Measurements from ENCODE around the gene RTTN.
A peak's percentile ranks its signal among the peaks of the same experiment; 100 is the strongest.

RTTN gene

GRCh38 chr18:70024093-70024492, 181.4 kb downstream of the RTTN start:
- peak; percentile 59 for DNase-seq

GRCh38 chr18:70022636-70023035, 182.9 kb downstream of the RTTN start:
- DNase-seq, result no peak

- no peak for DNase-seq
These were observed 184.0 kb downstream of the RTTN start for GRCh38 chr18:70021498-70021897.

- DNase-seq, result no peak
These were observed 184.4 kb downstream of the RTTN start for GRCh38 chr18:70021043-70021442.

GRCh38 chr18:70019991-70020390, 185.5 kb downstream of the RTTN start:
- no peak for DNase-seq

- DNase-seq, result no peak
These were observed 186.4 kb downstream of the RTTN start for GRCh38 chr18:70019136-70019535.

GRCh38 chr18:70015127-70015526, 190.4 kb downstream of the RTTN start:
- no peak for DNase-seq

GRCh38 chr18:70005580-70005979, 199.9 kb downstream of the RTTN start:
- DNase-seq, result no peak

GRCh38 chr18:70004696-70005095, 200.8 kb downstream of the RTTN start:
- DNase-seq, result no peak

- no peak for DNase-seq
These were observed 205.8 kb downstream of the RTTN start for GRCh38 chr18:69999656-70000055.

GRCh38 chr18:69998523-69998987, 206.9 kb downstream of the RTTN start:
- no peak for DNase-seq

GRCh38 chr18:69996951-69997798, 208.3 kb downstream of the RTTN start:
- DNase-seq, result no peak

- no peak for DNase-seq
These were observed 209.1 kb downstream of the RTTN start for GRCh38 chr18:69996417-69996816.

- DNase-seq, result no peak
These were observed 209.7 kb downstream of the RTTN start for GRCh38 chr18:69995774-69996173.

- no peak for DNase-seq
These were observed 212.7 kb downstream of the RTTN start for GRCh38 chr18:69992776-69993175.

GRCh38 chr18:69987870-69988269, 217.6 kb downstream of the RTTN start:
- DNase-seq, result no peak

GRCh38 chr18:69985239-69985638, 220.2 kb downstream of the RTTN start:
- DNase-seq, result no peak

GRCh38 chr18:69982417-69982816, 223.1 kb downstream of the RTTN start:
- no peak for DNase-seq

- DNase-seq, result peak; percentile 22
These were observed 223.5 kb downstream of the RTTN start for GRCh38 chr18:69981948-69982347.

- DNase-seq, result no peak
These were observed 224.3 kb downstream of the RTTN start for GRCh38 chr18:69980982-69981804.

- DNase-seq, result peak; percentile 57
These were observed 225.0 kb downstream of the RTTN start for GRCh38 chr18:69980509-69980908.

- no peak for DNase-seq
These were observed 226.5 kb downstream of the RTTN start for GRCh38 chr18:69978732-69979715.

GRCh38 chr18:69975294-69975693, 230.2 kb downstream of the RTTN start:
- DNase-seq, result peak; percentile 42
